KBM-7 (cell line): ENCODE measurements around the gene KRT14.

ENCODE experiments used
- DNase-seq: peaks from one replicate; pipeline ENCODE4 v3.0.0-alpha.2; 2015
- in situ Hi-C: fragments of 300-500 bp; cut with MboI; formaldehyde crosslinking; loops from 2 replicates; pipeline ENCODE4 v1.14.3; 2020; ENCODE audit warnings: low sequenced_read_pairs, low pct_unique_long_range_greater_than_20kb, mixed read lengths

KRT14 gene

GRCh38 chr17:41539071-41539492, 47.6 kb downstream of the KRT14 start:
- in situ Hi-C loops, result no loop called here
- DNase-seq, result no peak

GRCh38 chr17:41538565-41538991, 48.1 kb downstream of the KRT14 start:
- DNase-seq, result no peak
- in situ Hi-C loops, result no loop called here

- DNase-seq, result no peak
- in situ Hi-C loops, result no loop called here
Observed at GRCh38 chr17:41537990-41538389, 48.7 kb downstream of the KRT14 start.

- DNase-seq, result no peak
- in situ Hi-C loops, result no loop called here
Observed at GRCh38 chr17:41537614-41537954, 49.1 kb downstream of the KRT14 start.

GRCh38 chr17:41536741-41537613, 49.7 kb downstream of the KRT14 start:
- DNase-seq, result no peak
- in situ Hi-C loops, result no loop called here

GRCh38 chr17:41535764-41536481, 50.8 kb downstream of the KRT14 start:
- no peak for DNase-seq

GRCh38 chr17:41534899-41535546, 51.7 kb downstream of the KRT14 start:
- no peak for DNase-seq
- in situ Hi-C loops, result no loop called here

More at GRCh38 chr17:41535764-41536481, 50.8 kb downstream of the KRT14 start:
- in situ Hi-C loops, result no loop called here

GRCh38 chr17:41533613-41534012, 53.1 kb downstream of the KRT14 start:
- in situ Hi-C loops, result no loop called here
- no peak for DNase-seq

GRCh38 chr17:41532947-41533570, 53.6 kb downstream of the KRT14 start:
- in situ Hi-C loops, result no loop called here
- DNase-seq, result no peak
